H1 (cell line): ENCODE data around the gene ZNF587B.
"Not testable (repeated sequence)": the region's sequence is repeated elsewhere in the genome, so short reads cannot be mapped to it uniquely, and the experiment has no call there.

Experiments used
- CHD7 ChIP-seq: fragments of 300-600 bp; sonication (generic); IDR thresholded peaks from 2 replicates; pipeline ENCODE4 v1.7.1; 2012; ENCODE audit warnings: low read length, moderate library complexity, mild to moderate bottlenecking, inconsistent platforms; ENCODE audit not compliant: insufficient replicate concordance
- CTCF ChIP-seq, 3 experiments: IDR thresholded peaks; 1 replicate in 2 of 3; 2 replicates in 1 of 3; pipeline versions ENCODE4 v1.5.1 to v1.6.1; 2011; ENCODE audit warnings: low read length in 3 of 3, mild to moderate bottlenecking in 3 of 3, inconsistent platforms in 2 of 3, low read depth in 1 of 3, moderate library complexity in 1 of 3; ENCODE audit not compliant: insufficient read depth in 1 of 3; ENCODE audit errors: control extremely low read depth in 1 of 3
- EP300 ChIP-seq, 2 experiments: IDR thresholded peaks; 1 replicate in 1 of 2; 2 replicates in 1 of 2; pipeline ENCODE4 v1.6.1; 2011 to 2012; ENCODE audit warnings: low read depth in 2 of 2, low read length in 2 of 2, mild to moderate bottlenecking in 2 of 2, borderline replicate concordance in 1 of 2, inconsistent platforms in 1 of 2, moderate library complexity in 1 of 2
- GTF2F1 ChIP-seq: IDR thresholded peaks from 2 replicates; pipeline ENCODE4 v1.6.1; 2012; ENCODE audit warnings: low read depth, low read length, improper control_type of control experiment, borderline replicate concordance
- MAFK ChIP-seq: IDR thresholded peaks from 2 replicates; pipeline ENCODE4 v1.6.1; 2012; ENCODE audit warnings: low read depth, mild to moderate bottlenecking, improper control_type of control experiment, low read length
- NANOG ChIP-seq: IDR thresholded peaks from 2 replicates; pipeline ENCODE4 v1.6.1; 2011; ENCODE audit warnings: low read length, low read depth, mild to moderate bottlenecking, inconsistent platforms; ENCODE audit not compliant: insufficient read depth, poor library complexity, severe bottlenecking
- POLR2A ChIP-seq, 2 experiments: IDR thresholded peaks; 1 replicate in 1 of 2; 2 replicates in 1 of 2; pipeline ENCODE4 v1.6.1; 2011; ENCODE audit warnings: low read depth in 2 of 2, low read length in 2 of 2, mild to moderate bottlenecking in 2 of 2; ENCODE audit errors: control extremely low read depth in 1 of 2
- POLR2AphosphoS5 ChIP-seq: IDR thresholded peaks from 2 replicates; pipeline ENCODE4 v1.6.1; 2011; ENCODE audit warnings: low read depth, low read length
- RAD21 ChIP-seq, 2 experiments: IDR thresholded peaks in 1 of 2; conservative IDR thresholded peaks in 1 of 2; 2 replicates each; pipeline ENCODE4 v1.6.1; 2011; ENCODE audit warnings: low read depth in 2 of 2, low read length in 2 of 2, improper control_type of control experiment in 1 of 2, inconsistent platforms in 1 of 2, mild to moderate bottlenecking in 1 of 2, moderate library complexity in 1 of 2
- RBBP5 ChIP-seq: IDR thresholded peaks from 2 replicates; pipeline ENCODE4 v1.7.1; 2012; ENCODE audit warnings: low read depth, mild to moderate bottlenecking, inconsistent platforms, low read length, moderate library complexity, borderline replicate concordance
- TAF1 ChIP-seq: IDR thresholded peaks from 2 replicates; pipeline ENCODE4 v1.6.1; 2011; ENCODE audit warnings: mild to moderate bottlenecking, low read depth, low read length
- TAF7 ChIP-seq: optimal IDR thresholded peaks from 2 replicates; pipeline ENCODE3; 2011; ENCODE audit warnings: low read depth, mild to moderate bottlenecking, inconsistent platforms, low read length, moderate library complexity, borderline replicate concordance

GRCh38 chr19:57823608-57824007, 6.5 kb upstream of the ZNF587B start:
- TF ChIP-seq RAD21 (IDR thresholded peaks at IDR 0.05 in 1 of 2, conservative IDR thresholded peaks at IDR 0.05 in 1 of 2; ENCODE audit: low read depth in 2 of 2, low read length in 2 of 2); TAF1; POLR2A (IDR thresholded peaks at IDR 0.05; ENCODE audit: control extremely low read depth in 1 of 2, low read depth in 2 of 2, low read length in 2 of 2); POLR2AphosphoS5; CTCF (IDR thresholded peaks at IDR 0.05; ENCODE audit: control extremely low read depth in 1 of 3, insufficient read depth in 1 of 3, low read depth in 1 of 3, low read length in 3 of 3); TAF7; GTF2F1; NANOG; EP300 (IDR thresholded peaks at IDR 0.05; ENCODE audit: borderline replicate concordance in 1 of 2, low read depth in 2 of 2, low read length in 2 of 2); RBBP5; MAFK; CHD7: not testable (repeated sequence)
